DOHH2 (cell line): ENCODE data around the gene ZNF532.

ENCODE experiments used
- H3F3A ChIP-seq: fragments of 200-600 bp; sonication (generic), shearing (Covaris generic); 2 replicates; pipeline ENCODE4 v1.6.0; 2016; ENCODE audit warnings: antibody characterized with exemption, mild to moderate bottlenecking; ENCODE audit not compliant: control insufficient read depth, insufficient read depth
- H3K27ac ChIP-seq: fragments of 200-600 bp; sonication (generic); 2 replicates; pipeline ENCODE4 v1.5.1; 2014; ENCODE audit warnings: low read depth, mild to moderate bottlenecking, low read length, moderate library complexity
- H3K27me3 ChIP-seq: fragments of 200-600 bp; sonication (generic); 2 replicates; pipeline ENCODE4 v1.6.1; 2014; ENCODE audit warnings: mild to moderate bottlenecking, low read length, mixed read lengths; ENCODE audit not compliant: control insufficient read depth
- H3K36me3 ChIP-seq: fragments of 200-600 bp; sonication (generic); 2 replicates; pipeline ENCODE4 v1.6.1; 2014; ENCODE audit warnings: mild to moderate bottlenecking, low read length, moderate library complexity, mixed read lengths; ENCODE audit not compliant: control insufficient read depth
- H3K4me1 ChIP-seq: fragments of 200-600 bp; sonication (generic); 2 replicates; pipeline ENCODE4 v1.6.1; 2014; ENCODE audit warnings: mild to moderate bottlenecking, low read length, mixed read lengths; ENCODE audit not compliant: control insufficient read depth
- H3K4me2 ChIP-seq: fragments of 200-600 bp; sonication (generic); 2 replicates; pipeline ENCODE4 v1.6.0; 2014; ENCODE audit warnings: mild to moderate bottlenecking, low read length, moderate library complexity
- H3K4me3 ChIP-seq: fragments of 200-600 bp; sonication (generic); 2 replicates; pipeline ENCODE4 v1.5.1; 2014; ENCODE audit warnings: mild to moderate bottlenecking, low read length, mixed read lengths
- H3K79me2 ChIP-seq: fragments of 200-600 bp; sonication (generic); 2 replicates; pipeline ENCODE4 v1.6.1; 2014; ENCODE audit warnings: mild to moderate bottlenecking, low read length, mixed read lengths; ENCODE audit not compliant: control insufficient read depth
- H3K9me2 ChIP-seq: fragments of 200-600 bp; sonication (generic); replicated peaks from 2 replicates; pipeline ENCODE4 v1.6.1; 2014; ENCODE audit warnings: mild to moderate bottlenecking, low read length, mixed read lengths; ENCODE audit not compliant: control insufficient read depth
- H3K9me3 ChIP-seq: fragments of 200-600 bp; sonication (generic); 2 replicates; pipeline ENCODE4 v1.6.1; 2014; ENCODE audit warnings: antibody characterized with exemption, low read length, mixed read lengths; ENCODE audit not compliant: control insufficient read depth, insufficient read depth
- H4K20me1 ChIP-seq: fragments of 200-600 bp; sonication (generic); 2 replicates; pipeline ENCODE4 v1.6.0; 2014; ENCODE audit warnings: low read depth, mild to moderate bottlenecking, antibody characterized with exemption, low read length, moderate library complexity; ENCODE audit not compliant: control insufficient read depth, insufficient read depth
- CTCF ChIP-seq: fragments of 200-600 bp; sonication (generic); IDR thresholded peaks from one replicate; pipeline ENCODE4 v1.5.1; 2014; ENCODE audit warnings: antibody characterized with exemption, mild to moderate bottlenecking, low read depth, low read length; ENCODE audit not compliant: poor library complexity, severe bottlenecking
- EZH2phosphoT487 ChIP-seq: fragments of 200-600 bp; sonication (generic); IDR thresholded peaks from 2 replicates; pipeline ENCODE4 v1.6.1; 2017; ENCODE audit warnings: borderline replicate concordance, mild to moderate bottlenecking, antibody characterized with exemption, low read length, moderate library complexity, mixed read lengths

ZNF532 gene

GRCh38 chr18:58997811-58998337, 133.2 kb downstream of the ZNF532 start:
- H3K4me1 ChIP-seq = peaks cover 44% of the 10 kb centered on the region

GRCh38 chr18:58998401-58999203, 133.9 kb downstream of the ZNF532 start:
- peaks cover 37% of the 10 kb centered on the region for H3K4me1 ChIP-seq
- H3K9me3 ChIP-seq = no peaks in the 10 kb centered on the region
- H3K27me3 ChIP-seq = no peaks in the 10 kb centered on the region
- H3K27ac ChIP-seq = peak overlapping the region; percentile 39
- H3K79me2 ChIP-seq = no peaks in the 10 kb centered on the region
- H3K4me2 ChIP-seq = peak overlapping the region; percentile 85
- no peaks in the 10 kb centered on the region; the same call in 1 of the 2 replicates for H3F3A ChIP-seq
- no peaks in the 10 kb centered on the region for H3K9me2 ChIP-seq
- TF ChIP-seq CTCF = no peak
- no peak for TF ChIP-seq EZH2phosphoT487
- peak overlapping the region; percentile 72 for H3K4me3 ChIP-seq
- no peaks in the 10 kb centered on the region for H3K36me3 ChIP-seq
- H4K20me1 ChIP-seq = no peaks in the 10 kb centered on the region

More at GRCh38 chr18:58997811-58998337, 133.2 kb downstream of the ZNF532 start:
- H3K27me3 ChIP-seq = no peaks in the 10 kb centered on the region
- H3K79me2 ChIP-seq = no peaks in the 10 kb centered on the region
- H3K27ac ChIP-seq = no peak overlapping the region
- peak overlapping the region; percentile 72; the same call in 1 of the 2 replicates for H3K4me3 ChIP-seq
- no peaks in the 10 kb centered on the region for H3K36me3 ChIP-seq
- no peaks in the 10 kb centered on the region for H3F3A ChIP-seq
- no peaks in the 10 kb centered on the region for H3K9me2 ChIP-seq
- H3K9me3 ChIP-seq = no peaks in the 10 kb centered on the region
- TF ChIP-seq CTCF (no peak), EZH2phosphoT487 (no peak)
- no peaks in the 10 kb centered on the region for H4K20me1 ChIP-seq
- H3K4me2 ChIP-seq = peak overlapping the region; percentile 85

DNA sequence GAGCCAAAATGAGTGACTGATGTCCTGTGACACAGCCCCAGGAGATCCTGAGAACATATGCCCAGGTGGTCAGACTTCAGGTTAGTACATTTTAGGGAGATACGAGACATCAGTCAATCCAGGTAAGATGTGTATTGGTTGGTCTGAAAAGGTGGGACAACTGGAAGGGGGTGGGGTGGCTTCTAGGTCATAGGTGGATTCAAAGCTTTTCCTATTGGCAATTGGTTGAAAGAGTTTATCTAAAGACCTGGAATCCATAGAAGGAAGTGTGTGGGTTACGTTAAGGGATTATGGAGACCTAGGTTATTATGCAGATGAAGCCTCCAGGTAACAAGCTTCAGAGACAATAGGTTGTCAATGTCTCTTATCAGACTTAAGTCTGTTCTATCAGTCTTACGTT, 136.5 kb downstream of the ZNF532 start:
- no peaks in the 10 kb centered on the region for H4K20me1 ChIP-seq
- no peak overlapping the region for H3K4me3 ChIP-seq
- H3K9me2 ChIP-seq = no peaks in the 10 kb centered on the region
- no peaks in the 10 kb centered on the region; the same call in 1 of the 2 replicates for H3F3A ChIP-seq
- H3K27me3 ChIP-seq = no peaks in the 10 kb centered on the region
- H3K9me3 ChIP-seq = no peaks in the 10 kb centered on the region
- H3K79me2 ChIP-seq = no peaks in the 10 kb centered on the region
- H3K27ac ChIP-seq = no peak overlapping the region
- H3K4me2 ChIP-seq = no peak overlapping the region
- H3K36me3 ChIP-seq = no peaks in the 10 kb centered on the region
- H3K4me1 ChIP-seq = peaks cover 41% of the 10 kb centered on the region
- TF ChIP-seq CTCF (no peak), EZH2phosphoT487 (no peak)
